DND-41 (cell line): ENCODE results near the gene CALML6.

ENCODE experiments used
- EZH2 ChIP-seq: IDR thresholded peaks from 3 replicates; pipeline ENCODE4 v1.6.1; 2012; ENCODE audit warnings: borderline replicate concordance, low read depth, mild to moderate bottlenecking, moderate library complexity, low read length, inconsistent platforms; ENCODE audit not compliant: severe bottlenecking
- TF ChIP-seq, protein P1 (sequence below): IDR thresholded peaks from 2 replicates; pipeline ENCODE4 v1.5.1; 2012; ENCODE audit warnings: borderline replicate concordance, low read length, moderate library complexity, mild to moderate bottlenecking; ENCODE audit not compliant: poor library complexity, severe bottlenecking; ENCODE audit errors: extremely low read depth

DNA sequence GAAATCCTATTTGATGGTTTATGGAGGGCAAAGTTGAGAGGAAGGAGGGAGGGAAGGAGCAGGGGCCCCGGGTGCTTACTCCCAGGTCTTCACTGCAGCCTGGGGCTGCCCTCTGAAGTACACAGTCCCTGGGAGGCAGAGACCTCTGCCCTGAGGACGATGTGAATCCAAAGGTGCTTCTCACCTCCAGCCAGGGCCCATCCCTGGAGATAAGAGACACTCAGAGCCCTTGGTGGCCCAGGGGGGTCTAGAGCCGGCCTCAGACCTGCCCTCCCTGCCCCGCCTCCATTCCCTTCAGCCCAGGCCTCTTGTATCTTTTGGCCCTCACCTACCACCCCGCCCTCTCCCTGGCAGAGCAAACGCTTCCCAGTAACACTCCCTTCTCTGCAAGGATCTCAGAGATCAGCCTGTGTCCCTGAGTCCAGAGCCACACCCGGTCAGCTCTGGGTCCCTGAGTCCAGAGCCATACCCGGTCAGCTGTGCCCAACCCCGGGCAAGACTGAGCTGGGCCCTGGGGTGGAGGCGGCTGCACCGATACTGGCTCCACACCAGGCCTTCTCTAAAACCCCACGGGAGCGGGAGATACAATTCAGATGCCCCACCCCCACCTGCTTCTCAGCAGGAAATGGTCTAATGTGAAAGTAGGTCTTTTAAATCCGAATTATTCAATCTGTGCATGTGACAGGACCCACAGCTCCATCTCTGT is 20.6 kb upstream of the CALML6 start:
- TF ChIP-seq EZH2, result no peak
- TF ChIP-seq, protein P1, sequence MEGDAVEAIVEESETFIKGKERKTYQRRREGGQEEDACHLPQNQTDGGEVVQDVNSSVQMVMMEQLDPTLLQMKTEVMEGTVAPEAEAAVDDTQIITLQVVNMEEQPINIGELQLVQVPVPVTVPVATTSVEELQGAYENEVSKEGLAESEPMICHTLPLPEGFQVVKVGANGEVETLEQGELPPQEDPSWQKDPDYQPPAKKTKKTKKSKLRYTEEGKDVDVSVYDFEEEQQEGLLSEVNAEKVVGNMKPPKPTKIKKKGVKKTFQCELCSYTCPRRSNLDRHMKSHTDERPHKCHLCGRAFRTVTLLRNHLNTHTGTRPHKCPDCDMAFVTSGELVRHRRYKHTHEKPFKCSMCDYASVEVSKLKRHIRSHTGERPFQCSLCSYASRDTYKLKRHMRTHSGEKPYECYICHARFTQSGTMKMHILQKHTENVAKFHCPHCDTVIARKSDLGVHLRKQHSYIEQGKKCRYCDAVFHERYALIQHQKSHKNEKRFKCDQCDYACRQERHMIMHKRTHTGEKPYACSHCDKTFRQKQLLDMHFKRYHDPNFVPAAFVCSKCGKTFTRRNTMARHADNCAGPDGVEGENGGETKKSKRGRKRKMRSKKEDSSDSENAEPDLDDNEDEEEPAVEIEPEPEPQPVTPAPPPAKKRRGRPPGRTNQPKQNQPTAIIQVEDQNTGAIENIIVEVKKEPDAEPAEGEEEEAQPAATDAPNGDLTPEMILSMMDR, result no peak
